Stomach (tissue), 4 donors: ENCODE results near the gene SFMBT2.

Source experiments
- CTCF ChIP-seq, 7 experiments: fragments of 450-650 bp in 4 of 7; fragments of 200-600 bp in 3 of 7; sonication (generic) in 3 of 7; IDR thresholded peaks; one replicate each; pipeline ENCODE4 v1.5.1; 2016 to 2019; ENCODE audit warnings: antibody characterized with exemption in 7 of 7, control low read depth in 2 of 7, mild to moderate bottlenecking in 1 of 7
- EP300 ChIP-seq: sonication (generic); formaldehyde crosslinking; IDR thresholded peaks from one replicate; pipeline ENCODE4 v1.6.1; 2017; ENCODE audit warnings: antibody characterized with exemption

DNA sequence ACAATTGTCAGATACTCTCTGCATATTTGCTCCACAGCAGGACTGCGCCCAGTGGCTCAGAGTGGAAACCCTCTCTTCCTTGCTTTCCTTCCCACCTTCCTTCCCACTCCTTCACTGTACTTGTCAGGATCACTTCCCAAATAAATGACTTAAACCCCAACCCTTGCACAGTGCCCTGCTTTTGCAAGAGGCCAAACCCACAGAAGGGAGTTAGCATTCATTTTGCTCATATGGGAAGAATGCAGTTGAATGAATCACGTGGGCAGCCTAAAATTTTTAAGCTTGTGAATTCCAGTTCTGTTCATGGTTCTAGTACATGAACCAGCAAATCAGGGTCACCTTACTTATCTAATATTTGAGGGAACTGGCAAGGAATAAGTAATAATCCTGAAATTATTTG lies 47.7 kb upstream of the SFMBT2 start:
- no peak for TF ChIP-seq EP300
- TF ChIP-seq CTCF (IDR thresholded peaks at IDR 0.05): no peak
